AG04449 (cell line): Measurements from ENCODE around the gene HOXD1.
A peak's percentile ranks its signal among the peaks of the same experiment; 100 is the strongest.

Source experiments
- CTCF ChIA-PET: fragments of 350-600 bp; formaldehyde crosslinking; extraction: SDS; loops from one replicate; lab custom pipeline; 2021; ENCODE audit warnings: antibody characterized with exemption; lab: Yijun Ruan, JAX
- POLR2A ChIA-PET: fragments of 400-600, 350-600 bp; formaldehyde crosslinking; extraction: SDS; loops from one replicate; lab custom pipeline; 2020; ENCODE audit warnings: antibody characterized with exemption, inconsistent platforms; lab: Yijun Ruan, JAX
- DNase-seq: peaks from one replicate; pipeline ENCODE4 v3.0.0-alpha.2; 2010; ENCODE audit warnings: low read depth, low spot score
- H3K4me3 ChIP-seq: 2 replicates; pipeline ENCODE4 v1.5.1; 2011; ENCODE audit warnings: low read depth, mild to moderate bottlenecking, control low read depth, low read length
- TF ChIP-seq, protein P1 (sequence below): IDR thresholded peaks from one replicate; pipeline ENCODE4 v1.5.1; 2011; ENCODE audit warnings: mild to moderate bottlenecking, moderate library complexity, low read length, control low read depth, inconsistent platforms; ENCODE audit not compliant: insufficient read depth; ENCODE audit errors: missing control alignments

The HOXD1 gene

GRCh38 chr2:176160986-176161824 lies 27.3 kb upstream of the HOXD1 start:
- TF ChIP-seq, protein P1, sequence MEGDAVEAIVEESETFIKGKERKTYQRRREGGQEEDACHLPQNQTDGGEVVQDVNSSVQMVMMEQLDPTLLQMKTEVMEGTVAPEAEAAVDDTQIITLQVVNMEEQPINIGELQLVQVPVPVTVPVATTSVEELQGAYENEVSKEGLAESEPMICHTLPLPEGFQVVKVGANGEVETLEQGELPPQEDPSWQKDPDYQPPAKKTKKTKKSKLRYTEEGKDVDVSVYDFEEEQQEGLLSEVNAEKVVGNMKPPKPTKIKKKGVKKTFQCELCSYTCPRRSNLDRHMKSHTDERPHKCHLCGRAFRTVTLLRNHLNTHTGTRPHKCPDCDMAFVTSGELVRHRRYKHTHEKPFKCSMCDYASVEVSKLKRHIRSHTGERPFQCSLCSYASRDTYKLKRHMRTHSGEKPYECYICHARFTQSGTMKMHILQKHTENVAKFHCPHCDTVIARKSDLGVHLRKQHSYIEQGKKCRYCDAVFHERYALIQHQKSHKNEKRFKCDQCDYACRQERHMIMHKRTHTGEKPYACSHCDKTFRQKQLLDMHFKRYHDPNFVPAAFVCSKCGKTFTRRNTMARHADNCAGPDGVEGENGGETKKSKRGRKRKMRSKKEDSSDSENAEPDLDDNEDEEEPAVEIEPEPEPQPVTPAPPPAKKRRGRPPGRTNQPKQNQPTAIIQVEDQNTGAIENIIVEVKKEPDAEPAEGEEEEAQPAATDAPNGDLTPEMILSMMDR: no peak
- peak overlapping the region; percentile 36 for H3K4me3 ChIP-seq
- ChIA-PET POLR2A (interaction anchor here (1.2 kb wide), 1 partner anchor 10 kb away, joined by 5 read pairs; the partner anchor contains the start of gene HOXD4), CTCF (interaction anchor here (0.8 to 16.2 kb wide), 13 partner anchors 15 to 491 kb away, joined by 3 to 190 read pairs (median 5); no protein-coding TSS in a partner anchor)
- DNase-seq: no peak

- no peak for DNase-seq
- peak overlapping the region; percentile 46 for H3K4me3 ChIP-seq
- TF ChIP-seq, protein P1: no peak
- CTCF ChIA-PET: interaction anchor here (1.1 to 16.2 kb wide), 12 partner anchors 11 to 490 kb away, joined by 3 to 190 read pairs (median 4); partner anchors contain the start of gene HOXD4
- POLR2A ChIA-PET: interaction anchor here (0.7 to 1.2 kb wide), 3 partner anchors 10 to 392 kb away, joined by 3 to 5 read pairs (median 5); partner anchors contain the start of gene HOXD4
These were observed 26.4 kb upstream of the HOXD1 start for GRCh38 chr2:176161825-176162626.

DNA sequence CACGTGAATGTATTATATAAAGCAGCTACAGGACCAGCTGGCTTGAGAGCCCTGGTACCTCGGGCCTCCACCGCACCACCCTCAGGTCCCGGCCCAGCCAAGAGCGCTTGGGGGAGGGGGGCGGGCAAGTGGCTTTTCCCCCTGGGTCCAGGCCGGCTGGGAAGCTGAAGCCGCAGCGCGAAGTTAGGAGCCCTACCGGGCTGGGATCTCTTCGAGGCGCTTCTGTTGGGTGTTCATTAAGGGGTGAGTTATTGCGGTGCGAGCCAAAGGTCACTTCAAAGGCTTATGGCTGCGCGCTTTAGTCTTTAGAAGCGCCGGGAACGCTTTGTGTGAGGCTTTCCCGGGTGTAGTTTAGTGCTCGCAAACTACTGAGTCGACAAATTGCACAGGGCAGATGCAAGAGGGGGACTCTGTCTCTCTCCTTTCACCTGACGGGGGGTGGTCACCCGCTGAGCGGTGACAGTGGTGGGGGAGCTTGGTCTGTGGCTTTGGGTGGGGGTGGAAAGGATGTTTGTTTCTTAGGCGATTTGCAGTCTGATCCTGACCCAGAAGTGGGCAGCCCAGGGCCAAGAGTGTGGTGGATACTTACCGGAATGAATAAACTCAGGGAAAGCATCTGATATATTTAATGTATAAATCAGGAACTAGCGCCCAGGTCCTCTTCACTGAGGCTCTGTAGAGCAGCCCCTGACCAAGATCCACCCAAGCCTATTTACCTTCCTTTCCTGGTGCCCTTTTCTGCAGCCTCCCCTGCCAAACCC lies 25.4 kb upstream of the HOXD1 start:
- H3K4me3 ChIP-seq: no peak overlapping the region
- CTCF ChIA-PET: interaction anchor here (0.8 to 16.2 kb wide), 8 partner anchors 11 to 489 kb away, joined by 3 to 190 read pairs (median 12); partner anchors contain the start of gene HOXD4
- TF ChIP-seq, protein P1: no peak
- POLR2A ChIA-PET: interaction anchor here (1.0 kb wide), 1 partner anchor 27 kb away, joined by 5 read pairs; no protein-coding TSS in a partner anchor
- DNase-seq: no peak

GRCh38 chr2:176163672-176164056 lies 24.8 kb upstream of the HOXD1 start:
- POLR2A ChIA-PET: no interaction called here
- CTCF ChIA-PET: interaction anchor here (1.4 to 6.8 kb wide), 3 partner anchors 23 to 391 kb away, joined by 3 to 50 read pairs (median 3); no protein-coding TSS in a partner anchor
- TF ChIP-seq, protein P1: no peak

DNA sequence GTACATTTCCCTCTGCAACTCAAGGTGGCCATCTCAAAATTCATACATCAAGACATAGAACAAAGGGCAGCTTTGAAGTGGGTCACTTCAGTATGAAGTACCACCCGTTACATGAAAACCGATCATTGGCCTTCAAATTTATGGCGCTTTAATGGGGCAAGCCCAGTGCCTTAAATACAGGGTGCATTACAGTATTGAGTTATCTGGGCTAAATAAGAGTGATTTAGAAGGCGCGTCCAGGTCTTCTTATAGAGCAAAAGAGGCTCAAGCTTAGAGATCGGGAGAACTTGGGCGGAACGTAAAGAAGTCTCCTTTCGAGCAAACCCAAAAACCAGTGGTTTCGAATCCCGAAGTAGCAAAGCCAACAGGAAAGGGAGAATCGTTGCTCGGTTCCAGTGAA lies 24.3 kb upstream of the HOXD1 start:
- CTCF ChIA-PET: interaction anchor here (1.1 to 1.5 kb wide), 3 partner anchors 24 to 390 kb away, joined by 3 read pairs; no protein-coding TSS in a partner anchor
- H3K4me3 ChIP-seq: no peak overlapping the region
- TF ChIP-seq, protein P1: no peak
- no peak for DNase-seq
- POLR2A ChIA-PET: no interaction called here

More at GRCh38 chr2:176163672-176164056, 24.8 kb upstream of the HOXD1 start:
- no peak overlapping the region for H3K4me3 ChIP-seq
- DNase-seq: no peak
